ENCODE measurements around the gene TGIF2. TPM values are rescaled to one million over a fixed set of nuclear protein-coding genes. Genes with fewer than 3 reads are reported as not detected.
A peak's percentile ranks its signal among the peaks of the same experiment; 100 is the strongest.

Gene TGIF2
- polyA plus RNA-seq, 1 experiment, result 12.2 TPM

DNA sequence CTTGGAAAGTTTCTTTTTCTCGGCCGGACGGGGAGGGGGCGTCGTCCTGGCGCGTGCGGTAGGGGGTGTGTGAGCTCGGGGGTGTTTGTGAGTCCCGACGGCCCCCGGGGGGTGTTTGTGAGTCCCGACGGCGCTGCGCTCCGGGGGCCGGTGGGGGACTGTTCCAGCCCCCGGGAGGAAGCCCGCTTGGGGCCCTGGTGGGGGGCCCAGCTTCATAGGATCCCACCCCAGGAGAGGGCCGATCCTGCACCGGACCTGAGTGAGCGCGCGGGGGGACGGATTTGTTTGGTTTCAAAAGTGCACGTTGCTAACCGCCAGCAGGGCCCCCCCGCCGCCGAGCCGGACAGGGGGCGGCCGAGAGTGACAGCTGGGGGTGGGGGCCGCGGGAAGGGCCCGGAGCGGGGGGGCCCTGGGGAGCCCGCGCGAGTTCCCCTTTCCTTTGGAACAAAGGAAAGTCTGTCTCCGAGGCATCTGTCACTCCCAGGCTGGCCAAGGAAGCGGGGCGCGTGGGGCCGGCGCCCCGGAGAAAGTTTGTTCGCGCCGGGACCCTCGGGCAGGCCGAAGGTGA is 485 bp downstream of the TGIF2 start:
- Histone ChIP-seq H3K27me3 (ENCODE audit: control insufficient read depth, insufficient read depth, low read length) (no peaks in the 10 kb centered on the region), H3K9me3 (ENCODE audit: control insufficient read depth, insufficient read depth, low read length) (no peaks in the 10 kb centered on the region; the same call in 1 of the 2 replicates), H3K4me3 (ENCODE audit: low read depth, low read length) (peak overlapping the region; percentile 70), H3K27ac (ENCODE audit: low read depth, low read length) (peak overlapping the region; percentile 61)
- TF ChIP-seq, protein P1, sequence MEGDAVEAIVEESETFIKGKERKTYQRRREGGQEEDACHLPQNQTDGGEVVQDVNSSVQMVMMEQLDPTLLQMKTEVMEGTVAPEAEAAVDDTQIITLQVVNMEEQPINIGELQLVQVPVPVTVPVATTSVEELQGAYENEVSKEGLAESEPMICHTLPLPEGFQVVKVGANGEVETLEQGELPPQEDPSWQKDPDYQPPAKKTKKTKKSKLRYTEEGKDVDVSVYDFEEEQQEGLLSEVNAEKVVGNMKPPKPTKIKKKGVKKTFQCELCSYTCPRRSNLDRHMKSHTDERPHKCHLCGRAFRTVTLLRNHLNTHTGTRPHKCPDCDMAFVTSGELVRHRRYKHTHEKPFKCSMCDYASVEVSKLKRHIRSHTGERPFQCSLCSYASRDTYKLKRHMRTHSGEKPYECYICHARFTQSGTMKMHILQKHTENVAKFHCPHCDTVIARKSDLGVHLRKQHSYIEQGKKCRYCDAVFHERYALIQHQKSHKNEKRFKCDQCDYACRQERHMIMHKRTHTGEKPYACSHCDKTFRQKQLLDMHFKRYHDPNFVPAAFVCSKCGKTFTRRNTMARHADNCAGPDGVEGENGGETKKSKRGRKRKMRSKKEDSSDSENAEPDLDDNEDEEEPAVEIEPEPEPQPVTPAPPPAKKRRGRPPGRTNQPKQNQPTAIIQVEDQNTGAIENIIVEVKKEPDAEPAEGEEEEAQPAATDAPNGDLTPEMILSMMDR (IDR thresholded peaks at IDR 0.05; ENCODE audit: low read depth, low read length), result no peak
- no peak for DNase-seq (ENCODE audit: low read depth, low spot score)
- CTCF ChIA-PET, result interaction anchor here (0.7 kb wide), 1 partner anchor 290 kb away, joined by 5 read pairs; a partner anchor contains a TSS
- POLR2A ChIA-PET, result interaction anchor here (0.9 to 1.1 kb wide), 2 partner anchors 55 to 200 kb away, joined by 3 to 4 read pairs; partner anchors contain the start of gene DSN1

GRCh38 chr20:36574366-36575135 is 1.2 kb downstream of the TGIF2 start:
- ChIA-PET POLR2A (interaction anchor here (0.7 to 1.1 kb wide), 2 partner anchors 31 to 199 kb away, joined by 3 to 4 read pairs; partner anchors contain the start of genes DSN1 and RAB5IF), CTCF (interaction anchor here (2.1 kb wide), 1 partner anchor 30 kb away, joined by 9 read pairs; no protein-coding TSS in a partner anchor)
- Histone ChIP-seq H3K27me3 (ENCODE audit: control insufficient read depth, insufficient read depth, low read length) (no peaks in the 10 kb centered on the region), H3K27ac (ENCODE audit: low read depth, low read length) (peak overlapping the region; percentile 61), H3K4me3 (ENCODE audit: low read depth, low read length) (peak overlapping the region; percentile 70), H3K9me3 (ENCODE audit: control insufficient read depth, insufficient read depth, low read length) (no peaks in the 10 kb centered on the region; the same call in 1 of the 2 replicates)
- no peak for DNase-seq (ENCODE audit: low read depth, low spot score)
- TF ChIP-seq, protein P1 (IDR thresholded peaks at IDR 0.05; ENCODE audit: low read depth, low read length), result no peak

DNA sequence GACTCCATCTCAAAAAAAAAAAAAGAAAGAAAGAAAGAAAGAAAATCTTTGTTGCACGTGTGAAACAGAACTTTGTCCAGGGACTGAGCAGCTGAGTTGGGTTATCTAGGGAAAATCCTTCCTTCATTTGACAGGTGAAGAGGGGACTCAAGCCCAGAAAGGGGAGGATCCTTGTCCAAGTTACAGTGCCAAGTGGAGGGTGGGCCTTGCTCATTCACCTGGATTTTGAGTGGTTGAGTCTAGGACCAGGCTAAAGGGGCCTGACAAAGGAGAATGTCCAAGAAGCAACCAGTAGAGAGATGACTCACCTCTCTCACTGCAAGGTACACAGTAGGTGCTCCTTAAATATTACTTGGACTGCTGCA is 2.7 kb downstream of the TGIF2 start:
- POLR2A ChIA-PET, result interaction anchor here (1.0 kb wide), 1 partner anchor 9 kb away, joined by 3 read pairs; no protein-coding TSS in a partner anchor
- no peaks in the 10 kb centered on the region; the same call in 1 of the 2 replicates for H3K9me3 ChIP-seq (ENCODE audit: control insufficient read depth, insufficient read depth, low read length)
- no peak overlapping the region for H3K4me3 ChIP-seq (ENCODE audit: low read depth, low read length)
- no peaks in the 10 kb centered on the region for H3K27me3 ChIP-seq (ENCODE audit: control insufficient read depth, insufficient read depth, low read length)
- no peak for DNase-seq (ENCODE audit: low read depth, low spot score)
- H3K27ac ChIP-seq (ENCODE audit: low read depth, low read length), result no peak overlapping the region
- TF ChIP-seq, protein P1 (IDR thresholded peaks at IDR 0.05; ENCODE audit: low read depth, low read length), result no peak
- CTCF ChIA-PET, result interaction anchor here (2.1 kb wide), 1 partner anchor 29 kb away, joined by 9 read pairs; no protein-coding TSS in a partner anchor

DNA sequence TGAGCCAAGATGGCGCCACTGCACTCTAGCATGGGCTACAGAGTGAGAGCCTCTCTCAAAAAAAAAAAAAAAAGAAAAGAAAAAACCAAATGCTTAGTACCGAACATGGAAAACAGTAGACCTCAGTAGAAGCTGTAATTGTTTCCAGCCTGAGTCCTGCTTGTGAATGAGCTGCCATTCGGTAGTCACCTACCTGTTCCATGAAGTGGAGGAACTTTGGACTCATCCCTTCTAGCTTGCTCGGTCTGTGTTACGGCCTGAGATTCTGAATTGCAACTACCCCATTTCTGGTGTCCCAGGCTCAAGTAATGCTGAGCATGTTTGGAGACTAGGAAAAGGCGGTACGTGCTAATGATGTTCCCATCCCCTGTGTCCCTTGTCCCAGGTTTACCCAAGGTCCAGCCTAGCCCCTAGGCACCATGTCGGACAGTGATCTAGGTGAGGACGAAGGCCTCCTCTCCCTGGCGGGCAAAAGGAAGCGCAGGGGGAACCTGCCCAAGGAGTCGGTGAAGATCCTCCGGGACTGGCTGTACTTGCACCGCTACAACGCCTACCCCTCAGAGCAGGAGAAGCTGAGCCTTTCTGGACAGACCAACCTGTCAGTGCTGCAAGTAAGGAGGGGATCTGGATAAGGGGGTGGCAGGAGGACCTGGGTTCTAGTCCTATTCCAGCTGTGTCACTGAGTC is 5.1 kb downstream of the TGIF2 start:
- H3K4me3 ChIP-seq (ENCODE audit: low read depth, low read length), result no peak overlapping the region
- no peak for DNase-seq (ENCODE audit: low read depth, low spot score)
- TF ChIP-seq, protein P1 (IDR thresholded peaks at IDR 0.05; ENCODE audit: low read depth, low read length), result no peak
- H3K27me3 ChIP-seq (ENCODE audit: control insufficient read depth, insufficient read depth, low read length), result no peaks in the 10 kb centered on the region
- H3K27ac ChIP-seq (ENCODE audit: low read depth, low read length), result no peak overlapping the region
- ChIA-PET POLR2A (no interaction called here), CTCF (interaction anchor here (0.8 to 1.9 kb wide), 5 partner anchors 9 to 230 kb away, joined by 3 to 8 read pairs (median 5); partner anchors contain the start of genes DSN1 and RAB5IF)
- no peaks in the 10 kb centered on the region; the same call in 1 of the 2 replicates for H3K9me3 ChIP-seq (ENCODE audit: control insufficient read depth, insufficient read depth, low read length)

Data from AG04450 (cell line).